Lung (tissue), 12 donors: ENCODE results near the gene MAGI2. TPM values are rescaled to one million over a fixed set of nuclear protein-coding genes. Genes with fewer than 3 reads are reported as not detected.
A peak's percentile ranks its signal among the peaks of the same experiment; 100 is the strongest.

ENCODE experiments used
- ATAC-seq: fragments of 200-7000 bp; cut with Tn5 transposase; one replicate; pipeline ENCODE4 v1.9.1; 2020; ENCODE audit warnings: moderate number of reproducible peaks; ENCODE audit not compliant: insufficient read depth, low FRiP score
- DNase-seq, 3 donors: peaks; one replicate each; pipeline ENCODE4 v3.0.0-alpha.2; 2013 to 2017
- H3K27ac ChIP-seq, 2 donors: one replicate each; pipeline ENCODE4 v1.5.1; 2013; ENCODE audit warnings: mild to moderate bottlenecking in 2 of 2, moderate library complexity in 2 of 2, control low read depth in 1 of 2, inconsistent platforms in 1 of 2, low read depth in 1 of 2, low read length in 1 of 2
- H3K27me3 ChIP-seq, 3 donors: one replicate each; pipeline ENCODE4 v1.5.1; 2013; ENCODE audit warnings: low read length in 2 of 3; ENCODE audit not compliant: control insufficient read depth in 3 of 3, insufficient read depth in 3 of 3
- H3K36me3 ChIP-seq, 4 donors: one replicate each; pipeline ENCODE4 v1.5.1; 2013; ENCODE audit warnings: low read length in 4 of 4, mild to moderate bottlenecking in 1 of 4, moderate library complexity in 1 of 4; ENCODE audit not compliant: control insufficient read depth in 4 of 4, insufficient read depth in 4 of 4
- H3K4me1 ChIP-seq, 5 donors: one replicate each; pipeline ENCODE4 v1.5.1; 2013; ENCODE audit warnings: low read length in 5 of 5, mild to moderate bottlenecking in 2 of 5, moderate library complexity in 1 of 5; ENCODE audit not compliant: control insufficient read depth in 5 of 5, insufficient read depth in 5 of 5
- H3K4me3 ChIP-seq: one replicate; pipeline ENCODE4 v1.5.1; 2013; ENCODE audit warnings: mild to moderate bottlenecking, control low read depth, moderate library complexity
- H3K9ac ChIP-seq, 2 donors: one replicate each; pipeline ENCODE4 v1.5.1; 2013; ENCODE audit warnings: low read length in 2 of 2, control low read depth in 1 of 2; ENCODE audit not compliant: insufficient read depth in 1 of 2
- H3K9me3 ChIP-seq, 4 donors: one replicate each; pipeline ENCODE4 v1.5.1; 2013; ENCODE audit warnings: low read length in 3 of 4, mild to moderate bottlenecking in 1 of 4, moderate library complexity in 1 of 4; ENCODE audit not compliant: control insufficient read depth in 4 of 4, insufficient read depth in 3 of 4
- CTCF ChIP-seq: IDR thresholded peaks from 2 replicates; pipeline ENCODE4 v1.5.1; 2012; ENCODE audit warnings: mild to moderate bottlenecking; ENCODE audit errors: control extremely low read depth, extremely low read depth
- WGBS, 2 donors: extraction: QIAGEN DNeasy Blood & Tissue Kit; methylation state at CpG; one replicate each; pipeline ENCODE4 v1.1.7; 2013; 5-methylcytosine and 5-hydroxymethylcytosine counted together
- polyA plus RNA-seq, 2 donors: library from polyadenylated mRNA; stranded (reverse); fragments of 200-250 nt; gene quantifications; one replicate each; pipeline ENCODE4 v1.2.1, GENCODE V29; 2013
- total RNA-seq, 2 donors: library from RNA; depleted of rRNA in 1 of 2; stranded (reverse); fragments of >200 nt in 1 of 2; gene quantifications; one replicate each; pipeline ENCODE4 v1.2.1, GENCODE V29; 2014 to 2021
- donor health status: control.
- donor health status: control.
- donor health status: Bipolar disorder and iron deficiency.
- donor health status: healthy.
- donor health status: DM: yes; HTN: yes; CAD: no.

MAGI2 gene
- total and polyA plus RNA-seq, 4 donors, result 0.94 to 18.0 (median 5.3) TPM

GRCh38 chr7:79421751-79422150, 31.7 kb downstream of the MAGI2 start:
- Histone ChIP-seq H3K9me3 (no peaks in the 10 kb centered on the region), H3K4me1 (peaks cover 0 to 4% (median 0%) of the 10 kb centered on the region in 5 donors), H3K36me3 (no peaks in the 10 kb centered on the region), H3K27me3 (no peaks in the 10 kb centered on the region), H3K27ac (no peak overlapping the region), H3K9ac (no peak overlapping the region), H3K4me3 (no peak overlapping the region)
- TF ChIP-seq CTCF, result no peak
- no peak for ATAC-seq
- peak in 2 of 3 donors; percentile 25 to 30 for DNase-seq
- WGBS, 2 donors, result 88 to 95% methylated on average over 3 of the region's 3 CpGs

GRCh38 chr7:79420464-79420863, 33.0 kb downstream of the MAGI2 start:
- no peak for ATAC-seq
- 60 to 62% methylated on average over 2 of the region's 2 CpGs for WGBS, 2 donors
- Histone ChIP-seq H3K4me3 (no peak overlapping the region), H3K9ac (no peak overlapping the region), H3K27me3 (no peaks in the 10 kb centered on the region), H3K27ac (no peak overlapping the region), H3K4me1 (peaks cover 0 to 4% (median 0%) of the 10 kb centered on the region in 5 donors), H3K36me3 (no peaks in the 10 kb centered on the region), H3K9me3 (no peaks in the 10 kb centered on the region)
- no peak for DNase-seq
- TF ChIP-seq CTCF, result no peak

- no peak overlapping the region for H3K27ac ChIP-seq
- H3K27me3 ChIP-seq, result no peaks in the 10 kb centered on the region
- H3K4me1 ChIP-seq, result peaks cover 0 to 3% (median 0%) of the 10 kb centered on the region in 5 donors
- ATAC-seq, result no peak
- H3K36me3 ChIP-seq, result no peaks in the 10 kb centered on the region
- no peak for TF ChIP-seq CTCF
- no peaks in the 10 kb centered on the region for H3K9me3 ChIP-seq
- H3K4me3 ChIP-seq, result no peak overlapping the region
- no peak overlapping the region for H3K9ac ChIP-seq
- DNase-seq, result no peak
These were observed 38.6 kb downstream of the MAGI2 start for GRCh38 chr7:79414910-79415309.

GRCh38 chr7:79412915-79413314, 40.6 kb downstream of the MAGI2 start:
- Histone ChIP-seq H3K36me3 (no peaks in the 10 kb centered on the region), H3K4me1 (peaks cover 0 to 3% (median 0%) of the 10 kb centered on the region in 5 donors), H3K9ac (no peak overlapping the region), H3K9me3 (no peaks in the 10 kb centered on the region), H3K27me3 (no peaks in the 10 kb centered on the region), H3K27ac (no peak overlapping the region), H3K4me3 (no peak overlapping the region)
- DNase-seq (no peak), ATAC-seq (no peak)
- TF ChIP-seq CTCF, result no peak
- 67 to 93% methylated on average over 2 of the region's 2 CpGs for WGBS, 2 donors
